K562 (cell line): ENCODE results near the gene USP38. TPM values are rescaled to one million over a fixed set of nuclear protein-coding genes. Genes with fewer than 3 reads are reported as not detected.
A peak's percentile ranks its signal among the peaks of the same experiment; 100 is the strongest.

ENCODE experiments used
- ELF1 ChIP-seq: fragments of 200-800 bp; sonication (Bioruptor generic); IDR thresholded peaks from 2 replicates; pipeline ENCODE4 v1.6.1; 2016; ENCODE audit warnings: missing genetic modification characterization, missing compliant biosample characterization
- EP400 ChIP-seq: fragments of 450-650 bp; IDR thresholded peaks from 2 replicates; pipeline ENCODE4 v1.6.1; 2017; ENCODE audit warnings: antibody characterized with exemption, mild to moderate bottlenecking, moderate library complexity
- TOE1 ChIP-seq, 2 experiments: fragments of 450-650 bp in 1 of 2; sonication (generic) in 1 of 2; formaldehyde crosslinking in 1 of 2; IDR thresholded peaks; 2 replicates each; pipeline versions ENCODE4 v1.7.1 to v1.8.0; 2016 to 2022; ENCODE audit warnings: borderline replicate concordance in 2 of 2, mild to moderate bottlenecking in 2 of 2, antibody characterized with exemption in 1 of 2, inconsistent platforms in 1 of 2, low read depth in 1 of 2, missing genetic modification reagents in 1 of 2, moderate library complexity in 1 of 2
- ZKSCAN1 ChIP-seq: fragments of 150-350 bp; IDR thresholded peaks from 2 replicates; pipeline ENCODE4 v1.6.1; 2016; ENCODE audit warnings: low read depth, low read length
- ZNF551 ChIP-seq: fragments of 250-450 bp; sonication (Bioruptor Pico); IDR thresholded peaks from 2 replicates; pipeline ENCODE4 v1.5.0; 2021; ENCODE audit warnings: mild to moderate bottlenecking, moderate library complexity
- polyA plus RNA-seq, 8 experiments: library from polyadenylated mRNA; depleted of rRNA in 4 of 8; stranded (reverse) in 5 of 8; unstranded in 3 of 8; fragments of >200 nt; fragmentation: Nextera tagmentation in 2 of 8; fragmentation: Illumina TruSeq in 1 of 8; extraction: Ambion mirVana in 2 of 8; extraction: Trizol in 1 of 8; gene quantifications; 2 replicates each; pipeline versions ENCODE4 v1.2.1 to v1.2.3, GENCODE V29; 2011 to 2014; ENCODE audit warnings: inconsistent platforms in 1 of 8, missing spikeins in 1 of 8
- total RNA-seq, 7 experiments: library from RNA; depleted of rRNA in 6 of 7; stranded (reverse); fragments of >200 nt in 6 of 7; fragmentation: Illumina TruSeq in 2 of 7; extraction: Trizol in 2 of 7; gene quantifications; 2 replicates each; pipeline versions ENCODE4 v1.2.1 to v1.2.3, GENCODE V29; 2011 to 2021; ENCODE audit warnings: low replicate concordance in 1 of 7
- TF ChIP-seq, protein P1 (sequence below): fragments of 250-450 bp; sonication (Bioruptor Pico); IDR thresholded peaks from 2 replicates; pipeline ENCODE4 v1.8.0; 2022; ENCODE audit warnings: inconsistent platforms
- TF ChIP-seq, protein P2 (sequence below): fragments of 450-650 bp; conservative IDR thresholded peaks from 2 replicates; pipeline ENCODE4 v1.6.1; 2016; ENCODE audit warnings: missing genetic modification characterization, low read depth, mild to moderate bottlenecking, missing compliant biosample characterization, moderate library complexity
- TF ChIP-seq, protein P3 (sequence below): fragments of 450-650 bp; IDR thresholded peaks from 2 replicates; pipeline ENCODE4 v1.6.1; 2016; ENCODE audit warnings: mild to moderate bottlenecking, moderate library complexity

USP38 gene
- total and polyA plus RNA-seq, 9 of the 15 experiments (the other 6 are each of a cell fraction or from before 2014, with no cell fraction given), result 4.2 to 20.6 (median 11.2) TPM

DNA sequence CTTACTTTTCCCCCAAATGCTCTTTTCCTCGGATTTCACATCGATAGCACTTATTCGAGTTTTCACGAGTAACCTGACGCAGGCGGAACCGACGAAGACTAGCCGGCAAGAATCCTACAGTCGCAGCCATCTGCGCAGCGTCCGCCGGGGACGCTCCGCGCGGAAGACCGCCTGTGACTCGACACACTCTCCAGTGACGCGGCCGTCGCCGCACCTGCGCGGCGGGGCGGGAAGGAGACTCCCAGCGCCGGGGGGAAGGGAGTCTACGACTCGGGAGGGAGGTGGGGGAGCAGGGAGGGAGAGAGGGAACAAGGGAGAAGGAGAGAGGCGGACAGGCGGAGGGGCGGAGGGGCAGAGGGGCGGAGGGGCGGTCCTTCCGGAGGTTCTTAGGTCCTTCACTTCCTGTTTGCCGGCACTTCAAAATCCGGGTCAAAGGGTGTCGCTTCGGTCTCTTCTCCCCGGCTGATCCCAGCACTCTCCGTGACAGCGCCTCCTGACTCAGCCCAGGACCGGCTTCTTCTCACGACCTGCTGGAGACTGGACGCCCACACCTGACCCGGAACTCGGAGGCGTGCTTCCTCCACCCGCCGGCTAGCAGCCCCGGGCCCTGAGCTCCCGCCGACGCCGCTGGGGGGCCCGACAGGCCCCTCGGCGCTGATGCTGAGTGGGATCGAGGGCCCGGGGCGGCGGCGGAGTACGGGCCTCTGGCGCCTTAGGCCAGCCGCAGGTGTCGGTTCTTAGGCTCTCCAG is at the start of gene USP38 (continued):
- TF ChIP-seq TOE1 (IDR thresholded peaks at IDR 0.05; ENCODE audit: borderline replicate concordance) (no peak), TOE1 (CRISPR knock-in tag; IDR thresholded peaks at IDR 0.05; ENCODE audit: borderline replicate concordance, low read depth) (no peak), ZKSCAN1 (no peak), ZNF551 (CRISPR knock-in tag) (no peak), ELF1 (tag) (peak; percentile 75; the same call in 1 of the 2 replicates), EP400 (peak; percentile 77; the same call in 1 of the 2 replicates)
- TF ChIP-seq, protein P1, sequence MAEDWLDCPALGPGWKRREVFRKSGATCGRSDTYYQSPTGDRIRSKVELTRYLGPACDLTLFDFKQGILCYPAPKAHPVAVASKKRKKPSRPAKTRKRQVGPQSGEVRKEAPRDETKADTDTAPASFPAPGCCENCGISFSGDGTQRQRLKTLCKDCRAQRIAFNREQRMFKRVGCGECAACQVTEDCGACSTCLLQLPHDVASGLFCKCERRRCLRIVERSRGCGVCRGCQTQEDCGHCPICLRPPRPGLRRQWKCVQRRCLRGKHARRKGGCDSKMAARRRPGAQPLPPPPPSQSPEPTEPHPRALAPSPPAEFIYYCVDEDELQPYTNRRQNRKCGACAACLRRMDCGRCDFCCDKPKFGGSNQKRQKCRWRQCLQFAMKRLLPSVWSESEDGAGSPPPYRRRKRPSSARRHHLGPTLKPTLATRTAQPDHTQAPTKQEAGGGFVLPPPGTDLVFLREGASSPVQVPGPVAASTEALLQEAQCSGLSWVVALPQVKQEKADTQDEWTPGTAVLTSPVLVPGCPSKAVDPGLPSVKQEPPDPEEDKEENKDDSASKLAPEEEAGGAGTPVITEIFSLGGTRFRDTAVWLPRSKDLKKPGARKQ, result no peak
- TF ChIP-seq, protein P2, sequence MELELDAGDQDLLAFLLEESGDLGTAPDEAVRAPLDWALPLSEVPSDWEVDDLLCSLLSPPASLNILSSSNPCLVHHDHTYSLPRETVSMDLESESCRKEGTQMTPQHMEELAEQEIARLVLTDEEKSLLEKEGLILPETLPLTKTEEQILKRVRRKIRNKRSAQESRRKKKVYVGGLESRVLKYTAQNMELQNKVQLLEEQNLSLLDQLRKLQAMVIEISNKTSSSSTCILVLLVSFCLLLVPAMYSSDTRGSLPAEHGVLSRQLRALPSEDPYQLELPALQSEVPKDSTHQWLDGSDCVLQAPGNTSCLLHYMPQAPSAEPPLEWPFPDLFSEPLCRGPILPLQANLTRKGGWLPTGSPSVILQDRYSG (tag), result no peak
- TF ChIP-seq, protein P3, sequence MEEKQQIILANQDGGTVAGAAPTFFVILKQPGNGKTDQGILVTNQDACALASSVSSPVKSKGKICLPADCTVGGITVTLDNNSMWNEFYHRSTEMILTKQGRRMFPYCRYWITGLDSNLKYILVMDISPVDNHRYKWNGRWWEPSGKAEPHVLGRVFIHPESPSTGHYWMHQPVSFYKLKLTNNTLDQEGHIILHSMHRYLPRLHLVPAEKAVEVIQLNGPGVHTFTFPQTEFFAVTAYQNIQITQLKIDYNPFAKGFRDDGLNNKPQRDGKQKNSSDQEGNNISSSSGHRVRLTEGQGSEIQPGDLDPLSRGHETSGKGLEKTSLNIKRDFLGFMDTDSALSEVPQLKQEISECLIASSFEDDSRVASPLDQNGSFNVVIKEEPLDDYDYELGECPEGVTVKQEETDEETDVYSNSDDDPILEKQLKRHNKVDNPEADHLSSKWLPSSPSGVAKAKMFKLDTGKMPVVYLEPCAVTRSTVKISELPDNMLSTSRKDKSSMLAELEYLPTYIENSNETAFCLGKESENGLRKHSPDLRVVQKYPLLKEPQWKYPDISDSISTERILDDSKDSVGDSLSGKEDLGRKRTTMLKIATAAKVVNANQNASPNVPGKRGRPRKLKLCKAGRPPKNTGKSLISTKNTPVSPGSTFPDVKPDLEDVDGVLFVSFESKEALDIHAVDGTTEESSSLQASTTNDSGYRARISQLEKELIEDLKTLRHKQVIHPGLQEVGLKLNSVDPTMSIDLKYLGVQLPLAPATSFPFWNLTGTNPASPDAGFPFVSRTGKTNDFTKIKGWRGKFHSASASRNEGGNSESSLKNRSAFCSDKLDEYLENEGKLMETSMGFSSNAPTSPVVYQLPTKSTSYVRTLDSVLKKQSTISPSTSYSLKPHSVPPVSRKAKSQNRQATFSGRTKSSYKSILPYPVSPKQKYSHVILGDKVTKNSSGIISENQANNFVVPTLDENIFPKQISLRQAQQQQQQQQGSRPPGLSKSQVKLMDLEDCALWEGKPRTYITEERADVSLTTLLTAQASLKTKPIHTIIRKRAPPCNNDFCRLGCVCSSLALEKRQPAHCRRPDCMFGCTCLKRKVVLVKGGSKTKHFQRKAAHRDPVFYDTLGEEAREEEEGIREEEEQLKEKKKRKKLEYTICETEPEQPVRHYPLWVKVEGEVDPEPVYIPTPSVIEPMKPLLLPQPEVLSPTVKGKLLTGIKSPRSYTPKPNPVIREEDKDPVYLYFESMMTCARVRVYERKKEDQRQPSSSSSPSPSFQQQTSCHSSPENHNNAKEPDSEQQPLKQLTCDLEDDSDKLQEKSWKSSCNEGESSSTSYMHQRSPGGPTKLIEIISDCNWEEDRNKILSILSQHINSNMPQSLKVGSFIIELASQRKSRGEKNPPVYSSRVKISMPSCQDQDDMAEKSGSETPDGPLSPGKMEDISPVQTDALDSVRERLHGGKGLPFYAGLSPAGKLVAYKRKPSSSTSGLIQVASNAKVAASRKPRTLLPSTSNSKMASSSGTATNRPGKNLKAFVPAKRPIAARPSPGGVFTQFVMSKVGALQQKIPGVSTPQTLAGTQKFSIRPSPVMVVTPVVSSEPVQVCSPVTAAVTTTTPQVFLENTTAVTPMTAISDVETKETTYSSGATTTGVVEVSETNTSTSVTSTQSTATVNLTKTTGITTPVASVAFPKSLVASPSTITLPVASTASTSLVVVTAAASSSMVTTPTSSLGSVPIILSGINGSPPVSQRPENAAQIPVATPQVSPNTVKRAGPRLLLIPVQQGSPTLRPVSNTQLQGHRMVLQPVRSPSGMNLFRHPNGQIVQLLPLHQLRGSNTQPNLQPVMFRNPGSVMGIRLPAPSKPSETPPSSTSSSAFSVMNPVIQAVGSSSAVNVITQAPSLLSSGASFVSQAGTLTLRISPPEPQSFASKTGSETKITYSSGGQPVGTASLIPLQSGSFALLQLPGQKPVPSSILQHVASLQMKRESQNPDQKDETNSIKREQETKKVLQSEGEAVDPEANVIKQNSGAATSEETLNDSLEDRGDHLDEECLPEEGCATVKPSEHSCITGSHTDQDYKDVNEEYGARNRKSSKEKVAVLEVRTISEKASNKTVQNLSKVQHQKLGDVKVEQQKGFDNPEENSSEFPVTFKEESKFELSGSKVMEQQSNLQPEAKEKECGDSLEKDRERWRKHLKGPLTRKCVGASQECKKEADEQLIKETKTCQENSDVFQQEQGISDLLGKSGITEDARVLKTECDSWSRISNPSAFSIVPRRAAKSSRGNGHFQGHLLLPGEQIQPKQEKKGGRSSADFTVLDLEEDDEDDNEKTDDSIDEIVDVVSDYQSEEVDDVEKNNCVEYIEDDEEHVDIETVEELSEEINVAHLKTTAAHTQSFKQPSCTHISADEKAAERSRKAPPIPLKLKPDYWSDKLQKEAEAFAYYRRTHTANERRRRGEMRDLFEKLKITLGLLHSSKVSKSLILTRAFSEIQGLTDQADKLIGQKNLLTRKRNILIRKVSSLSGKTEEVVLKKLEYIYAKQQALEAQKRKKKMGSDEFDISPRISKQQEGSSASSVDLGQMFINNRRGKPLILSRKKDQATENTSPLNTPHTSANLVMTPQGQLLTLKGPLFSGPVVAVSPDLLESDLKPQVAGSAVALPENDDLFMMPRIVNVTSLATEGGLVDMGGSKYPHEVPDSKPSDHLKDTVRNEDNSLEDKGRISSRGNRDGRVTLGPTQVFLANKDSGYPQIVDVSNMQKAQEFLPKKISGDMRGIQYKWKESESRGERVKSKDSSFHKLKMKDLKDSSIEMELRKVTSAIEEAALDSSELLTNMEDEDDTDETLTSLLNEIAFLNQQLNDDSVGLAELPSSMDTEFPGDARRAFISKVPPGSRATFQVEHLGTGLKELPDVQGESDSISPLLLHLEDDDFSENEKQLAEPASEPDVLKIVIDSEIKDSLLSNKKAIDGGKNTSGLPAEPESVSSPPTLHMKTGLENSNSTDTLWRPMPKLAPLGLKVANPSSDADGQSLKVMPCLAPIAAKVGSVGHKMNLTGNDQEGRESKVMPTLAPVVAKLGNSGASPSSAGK, result peak; percentile 68; the same call in 1 of the 2 replicates
